Neural progenitor cell (in vitro differentiated cells): ENCODE results near the gene USP49.

Source experiments
- EZH2 ChIP-seq: fragments of 200-600 bp; sonication (generic); IDR thresholded peaks from 2 replicates; pipeline ENCODE4 v1.6.1; 2017; ENCODE audit warnings: antibody characterized with exemption, mild to moderate bottlenecking, moderate library complexity
- EZH2phosphoT487 ChIP-seq: fragments of 200-600 bp; sonication (generic); IDR thresholded peaks from 2 replicates; pipeline ENCODE4 v1.6.1; 2017; ENCODE audit warnings: antibody characterized with exemption
- TF ChIP-seq, protein P1 (sequence below): fragments of 200-600 bp; sonication (generic); IDR thresholded peaks from 2 replicates; pipeline ENCODE4 v1.5.1; 2017; ENCODE audit warnings: antibody characterized with exemption, mild to moderate bottlenecking

GRCh38 chr6:41821266-41821665 lies 73.9 kb downstream of the USP49 start:
- TF ChIP-seq, protein P1, sequence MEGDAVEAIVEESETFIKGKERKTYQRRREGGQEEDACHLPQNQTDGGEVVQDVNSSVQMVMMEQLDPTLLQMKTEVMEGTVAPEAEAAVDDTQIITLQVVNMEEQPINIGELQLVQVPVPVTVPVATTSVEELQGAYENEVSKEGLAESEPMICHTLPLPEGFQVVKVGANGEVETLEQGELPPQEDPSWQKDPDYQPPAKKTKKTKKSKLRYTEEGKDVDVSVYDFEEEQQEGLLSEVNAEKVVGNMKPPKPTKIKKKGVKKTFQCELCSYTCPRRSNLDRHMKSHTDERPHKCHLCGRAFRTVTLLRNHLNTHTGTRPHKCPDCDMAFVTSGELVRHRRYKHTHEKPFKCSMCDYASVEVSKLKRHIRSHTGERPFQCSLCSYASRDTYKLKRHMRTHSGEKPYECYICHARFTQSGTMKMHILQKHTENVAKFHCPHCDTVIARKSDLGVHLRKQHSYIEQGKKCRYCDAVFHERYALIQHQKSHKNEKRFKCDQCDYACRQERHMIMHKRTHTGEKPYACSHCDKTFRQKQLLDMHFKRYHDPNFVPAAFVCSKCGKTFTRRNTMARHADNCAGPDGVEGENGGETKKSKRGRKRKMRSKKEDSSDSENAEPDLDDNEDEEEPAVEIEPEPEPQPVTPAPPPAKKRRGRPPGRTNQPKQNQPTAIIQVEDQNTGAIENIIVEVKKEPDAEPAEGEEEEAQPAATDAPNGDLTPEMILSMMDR = no peak
- TF ChIP-seq EZH2 (no peak), EZH2phosphoT487 (no peak)
